Frontal cortex (tissue), 4 donors: Measurements from ENCODE around the gene TMTC4. TPM values are rescaled to one million over a fixed set of nuclear protein-coding genes. Genes with fewer than 3 reads are reported as not detected.

ENCODE experiments used
- DNase-seq, 2 donors: peaks; one replicate each; pipeline ENCODE4 v3.0.0; 2012; ENCODE audit warnings: low spot score in 2 of 2
- FAIRE-seq: peaks from 2 replicates; lab custom pipeline; 2012; peaks lifted over from hg19 to GRCh38; lab: Jason Lieb, UNC
- total RNA-seq: library from RNA; depleted of rRNA; stranded (reverse); fragments of >200 nt; gene quantifications from one replicate; pipeline ENCODE4 v1.2.3, GENCODE V29; 2014
- donor health status: control.
- donor health status: control.
- donor health status: control.

The TMTC4 gene
- total RNA-seq, 1 donor from 2014 or later = 73.0 TPM

DNA sequence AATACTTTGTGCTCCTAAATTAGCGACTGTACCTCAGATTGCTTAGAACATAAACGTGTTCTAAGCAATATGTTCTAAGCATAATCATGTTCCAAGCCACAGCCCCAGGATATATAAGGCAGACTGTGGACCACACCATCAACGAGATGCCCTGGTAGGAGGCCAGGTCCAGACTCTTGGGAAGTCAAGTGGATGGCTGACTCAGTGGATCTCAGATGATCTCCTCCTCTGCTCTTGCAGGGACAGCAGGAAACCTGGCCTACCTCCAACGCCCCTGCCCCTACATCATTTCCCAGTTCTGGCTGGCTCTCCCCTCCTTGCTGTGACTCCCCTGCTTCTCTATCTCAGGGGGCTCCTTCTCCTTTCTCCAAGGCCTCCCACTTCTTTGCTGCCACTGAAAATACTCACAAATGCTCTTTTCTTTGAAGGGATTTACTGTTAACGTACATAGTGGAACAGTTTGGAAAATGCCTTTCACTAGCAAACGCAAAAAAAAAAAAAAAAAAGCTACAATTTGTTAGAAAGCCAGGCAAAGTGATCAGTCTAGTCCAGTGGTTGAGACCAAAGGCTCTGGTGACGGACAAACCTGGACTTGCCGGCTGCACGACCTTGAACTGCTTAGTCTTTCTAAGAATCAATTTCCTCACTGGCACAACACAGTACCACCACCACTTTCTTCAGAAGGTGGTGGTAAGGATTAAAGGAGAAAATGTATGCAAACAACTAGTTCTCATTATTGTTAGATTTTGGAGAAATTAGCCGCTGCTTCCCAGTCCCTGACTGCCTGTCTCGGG, 3.0 kb downstream of the TMTC4 start:
- no peak for DNase-seq
- FAIRE-seq = no peak

DNA sequence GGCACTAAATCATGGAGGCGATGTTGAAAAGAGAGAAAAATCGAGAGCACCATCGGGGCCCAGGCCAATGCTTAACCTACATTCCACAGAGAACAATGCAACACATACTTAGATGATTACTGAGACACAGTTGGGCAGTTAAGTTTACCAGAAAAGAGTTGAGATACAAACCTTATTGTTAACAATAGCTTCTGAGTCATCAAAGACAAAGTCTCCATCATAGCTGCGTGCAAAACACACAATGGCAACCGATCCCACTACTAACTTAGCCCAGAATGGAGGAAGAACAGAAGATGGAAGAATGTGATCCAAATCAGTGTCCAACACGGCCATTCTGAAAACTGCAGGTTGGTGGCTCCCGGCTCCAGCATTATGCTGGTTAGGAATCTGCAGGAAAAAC, 6.2 kb downstream of the TMTC4 start:
- FAIRE-seq (no peak), DNase-seq (no peak)

DNA sequence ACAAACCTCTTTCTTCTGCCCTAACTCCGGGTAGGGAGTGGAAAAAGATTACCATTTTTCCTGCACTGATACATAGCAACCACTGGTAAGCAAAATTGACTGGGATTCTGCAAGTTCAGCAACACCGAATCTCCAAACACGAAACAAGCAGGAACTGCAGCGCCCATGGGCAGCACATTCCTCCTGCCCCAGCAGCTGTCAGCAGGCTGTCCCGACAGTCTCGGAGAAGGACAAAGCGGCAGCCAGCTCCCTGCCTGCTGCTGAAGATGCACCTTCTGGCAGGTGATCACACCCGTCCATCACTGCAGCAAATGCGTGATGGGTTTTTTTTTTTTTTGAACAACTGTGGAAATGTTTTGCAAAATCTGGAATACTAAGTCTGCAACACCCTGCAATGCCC, 6.7 kb downstream of the TMTC4 start:
- no peak for FAIRE-seq
- no peak for DNase-seq

DNA sequence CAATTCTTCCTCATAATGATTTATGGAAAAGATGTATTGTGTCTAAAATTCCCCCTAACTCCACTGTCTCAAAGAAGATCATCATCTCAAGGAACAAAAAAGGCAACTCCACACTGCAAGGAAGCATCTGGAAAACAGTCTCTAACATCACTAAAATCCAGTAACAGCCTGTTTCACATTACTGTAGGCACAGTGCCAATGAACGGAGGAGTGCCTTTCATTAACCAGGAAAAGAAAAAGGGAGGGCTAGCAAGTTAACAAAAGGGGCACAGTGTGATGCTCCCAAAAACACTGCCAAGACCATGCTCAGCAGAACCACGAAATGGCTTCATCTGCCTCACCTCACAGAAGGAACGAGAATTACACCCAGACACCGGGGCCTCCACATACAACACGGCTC, 8.5 kb downstream of the TMTC4 start:
- no peak for DNase-seq
- FAIRE-seq = no peak

DNA sequence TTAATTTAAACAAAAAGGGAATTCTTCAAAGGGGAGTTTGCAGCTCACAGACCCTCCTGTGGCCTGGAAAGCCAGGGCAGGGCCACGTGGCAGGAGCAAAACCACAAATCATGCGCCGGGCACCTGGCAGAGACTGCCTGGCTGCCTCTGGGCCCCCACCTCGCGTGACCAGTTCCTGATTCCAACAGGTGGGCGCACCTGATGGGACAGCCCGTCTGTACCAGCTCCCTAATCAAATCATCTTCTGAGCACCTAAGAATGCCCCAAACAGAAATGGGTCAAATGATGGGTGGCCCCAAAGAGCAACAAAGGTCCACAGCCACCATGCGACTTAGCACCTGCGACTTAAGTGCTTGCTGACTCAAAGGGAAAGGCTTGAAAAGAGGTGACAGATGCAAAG, 9.2 kb downstream of the TMTC4 start:
- DNase-seq (no peak), FAIRE-seq (no peak)

DNA sequence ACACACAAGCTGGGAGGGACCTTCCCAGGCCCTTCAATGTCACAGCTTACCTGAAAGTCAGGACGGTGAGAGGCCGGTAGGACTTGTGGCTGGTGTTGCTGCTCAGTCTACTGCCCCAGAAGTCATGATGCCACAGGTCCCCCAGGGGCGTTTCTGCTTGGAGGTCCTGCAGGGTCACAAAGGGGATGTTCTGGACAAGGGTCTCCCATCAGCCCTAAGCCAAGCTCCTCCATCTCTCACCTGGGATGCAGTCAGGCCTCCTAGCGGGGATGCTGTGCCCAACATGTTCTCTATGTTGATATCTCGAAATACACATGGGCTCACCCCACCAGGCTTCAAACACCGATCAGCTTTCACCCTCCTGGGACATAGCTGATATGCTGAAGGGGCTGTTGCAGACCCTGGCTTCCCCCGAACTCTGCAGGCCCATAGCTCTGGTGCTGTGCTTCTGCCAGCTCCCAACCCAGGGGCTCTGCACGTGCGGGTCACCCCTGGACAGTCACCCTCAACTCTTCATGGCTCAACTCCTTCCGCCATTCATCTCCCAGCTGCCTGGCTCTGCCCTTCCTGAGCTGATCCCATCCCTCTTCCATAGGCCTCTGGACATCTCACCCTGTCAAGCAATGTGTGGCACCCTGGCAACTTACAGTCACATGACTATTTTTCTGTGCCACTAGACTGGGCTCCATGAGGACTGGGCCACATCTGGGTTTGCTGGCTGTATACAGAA, 10.3 kb downstream of the TMTC4 start:
- no peak for DNase-seq
- FAIRE-seq = no peak

DNA sequence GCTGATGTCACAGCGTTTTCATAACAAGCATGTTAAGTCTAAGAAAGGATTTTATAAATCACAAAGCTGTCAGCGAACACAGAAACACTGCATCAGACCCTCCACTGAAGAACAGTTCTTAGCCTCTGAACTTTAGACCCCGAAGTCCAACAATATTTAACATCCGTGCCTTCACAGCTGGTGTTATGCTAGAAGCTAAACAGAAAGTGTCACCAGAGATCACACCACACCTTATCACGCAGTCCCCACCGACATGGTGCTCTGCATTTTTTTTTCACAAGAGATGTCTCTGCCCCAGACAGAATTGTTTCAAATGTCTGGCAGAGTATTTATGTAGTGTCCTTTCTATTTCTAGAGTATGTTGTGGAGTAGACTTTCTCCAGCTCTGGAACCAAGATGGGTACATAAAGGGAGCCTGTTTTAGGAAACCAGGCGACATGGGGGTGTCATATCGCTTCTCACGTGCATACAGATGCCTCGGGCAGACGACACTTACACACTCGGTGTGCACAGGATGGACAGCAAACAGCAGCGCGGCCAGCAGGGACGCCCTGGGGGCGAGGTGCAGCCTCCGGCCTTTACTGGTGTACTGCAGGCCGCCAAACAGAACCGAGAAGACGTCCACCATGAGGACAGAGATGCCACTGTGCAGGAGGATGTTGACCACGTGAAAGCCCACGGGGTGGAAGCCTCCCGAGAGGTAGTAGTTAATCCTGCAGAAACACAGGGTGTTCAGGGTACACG, 12.0 kb downstream of the TMTC4 start:
- no peak for DNase-seq
- no peak for FAIRE-seq

DNA sequence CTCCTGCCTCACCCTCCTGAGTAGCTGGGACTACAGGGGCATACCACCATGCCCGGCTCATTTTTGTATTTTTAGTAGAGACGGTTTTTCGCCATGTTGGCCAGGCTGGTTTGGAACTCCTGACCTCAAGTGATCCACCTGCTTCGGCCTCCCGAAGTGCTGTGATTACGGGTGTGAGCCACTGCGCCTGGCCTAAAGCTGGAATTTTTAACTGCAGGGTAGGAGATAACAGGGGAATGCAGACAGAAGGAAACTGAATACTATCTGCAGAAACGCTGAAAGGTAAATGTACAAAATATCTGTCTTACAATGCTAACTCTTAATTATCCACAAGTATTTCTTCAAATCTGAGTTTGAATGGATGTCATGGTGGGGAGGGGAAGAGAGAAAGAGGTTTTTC, 13.8 kb downstream of the TMTC4 start:
- DNase-seq (no peak), FAIRE-seq (no peak)

DNA sequence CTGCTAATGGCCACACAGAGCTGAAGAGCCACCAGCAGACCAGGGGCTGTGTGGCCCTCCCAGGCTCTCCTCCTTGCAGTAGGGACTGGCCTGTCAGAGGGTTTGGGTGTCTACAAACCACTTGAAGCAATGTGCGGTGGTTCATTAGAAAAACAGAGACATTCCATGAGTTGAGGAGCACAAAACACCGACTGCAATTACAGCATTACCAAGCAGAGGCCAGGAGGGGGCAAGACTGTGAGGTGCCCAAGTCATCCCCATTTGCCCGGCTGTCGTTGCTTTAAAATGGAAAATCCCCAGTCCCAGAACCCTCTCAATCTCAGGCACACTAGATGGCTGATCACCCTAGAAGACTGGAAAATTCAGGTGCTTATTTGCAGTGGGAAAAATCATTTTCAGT, 15.0 kb downstream of the TMTC4 start:
- DNase-seq (no peak), FAIRE-seq (no peak)

DNA sequence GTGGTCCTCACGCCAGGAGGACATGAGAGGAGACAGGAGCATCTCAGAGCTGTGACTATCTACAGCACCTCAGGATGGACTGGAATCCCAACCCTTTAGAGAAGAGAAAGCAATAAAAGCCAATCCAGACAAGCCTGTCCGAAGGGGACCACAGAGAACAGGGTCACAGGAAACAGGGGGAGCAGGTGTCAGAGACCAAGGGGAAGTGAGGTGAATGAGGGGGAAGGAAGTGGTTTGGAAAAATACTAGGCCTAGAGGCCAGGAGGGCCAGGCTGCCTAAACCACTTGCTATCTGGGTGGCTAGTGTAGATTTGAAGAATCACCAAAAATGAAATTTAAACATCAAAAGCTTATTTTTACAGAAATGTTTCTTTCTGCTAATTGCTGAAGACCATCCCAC, 16.2 kb downstream of the TMTC4 start:
- no peak for DNase-seq
- FAIRE-seq = no peak

DNA sequence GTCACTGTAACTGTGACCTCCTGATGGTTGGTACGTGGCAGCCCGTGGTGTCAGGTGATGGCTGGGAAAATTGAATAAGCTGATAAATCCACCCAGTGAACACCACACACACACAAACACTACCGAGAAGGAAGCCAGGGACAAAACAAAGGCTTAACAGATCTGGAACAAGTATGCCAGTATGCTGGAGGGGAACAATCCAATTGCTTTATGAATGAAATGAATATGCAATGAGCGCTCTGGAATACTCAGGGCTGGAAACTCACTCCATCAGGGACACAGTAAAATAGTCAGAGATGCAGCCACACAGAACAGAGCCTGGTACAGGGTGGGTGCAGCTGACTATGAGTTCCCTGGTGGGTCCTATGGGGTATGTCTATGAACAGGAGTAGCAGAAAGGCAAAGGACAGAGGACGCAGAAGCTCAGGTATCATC, 16.7 kb downstream of the TMTC4 start:
- peak; percentile 97 for FAIRE-seq
- peak; percentile 30 to 41 for DNase-seq

DNA sequence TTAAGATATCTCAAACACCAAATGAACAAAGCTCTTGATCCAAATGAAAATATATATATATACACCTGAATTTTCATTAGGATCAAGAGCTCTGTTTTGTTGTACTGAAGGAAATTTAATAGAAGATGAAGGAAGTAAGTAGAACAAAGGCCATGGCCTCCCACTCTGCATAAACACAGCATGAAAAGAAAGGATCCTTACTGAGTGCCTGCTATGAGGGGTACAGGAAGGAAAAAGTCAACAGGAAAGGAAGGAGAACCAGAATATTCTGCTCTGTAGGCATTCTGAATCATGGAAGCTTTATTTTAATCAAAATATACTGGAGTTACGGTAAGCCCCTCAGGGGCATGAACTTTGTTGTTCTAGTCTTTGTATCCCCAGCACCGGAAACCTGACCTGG, 22.1 kb downstream of the TMTC4 start:
- DNase-seq (no peak), FAIRE-seq (no peak)

DNA sequence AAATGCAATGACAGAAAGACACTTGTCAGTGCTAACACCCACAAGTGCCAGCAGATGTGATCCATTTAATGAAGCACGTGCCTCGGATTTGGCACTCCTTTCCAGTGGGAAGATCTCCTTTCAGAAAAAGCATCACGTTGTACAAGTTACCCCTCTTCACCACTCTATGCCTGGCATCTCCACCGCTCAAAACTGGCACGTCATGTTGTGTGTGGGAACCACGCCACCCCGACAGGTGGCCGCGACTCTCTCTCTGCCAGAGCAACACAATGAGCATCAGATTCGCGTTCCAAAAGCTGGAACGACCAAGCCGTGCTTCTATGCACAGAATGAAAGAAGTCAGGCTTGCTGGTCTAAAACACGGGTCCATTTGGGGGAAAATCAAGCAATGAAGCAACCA, 24.3 kb downstream of the TMTC4 start:
- FAIRE-seq = no peak
- DNase-seq = no peak

DNA sequence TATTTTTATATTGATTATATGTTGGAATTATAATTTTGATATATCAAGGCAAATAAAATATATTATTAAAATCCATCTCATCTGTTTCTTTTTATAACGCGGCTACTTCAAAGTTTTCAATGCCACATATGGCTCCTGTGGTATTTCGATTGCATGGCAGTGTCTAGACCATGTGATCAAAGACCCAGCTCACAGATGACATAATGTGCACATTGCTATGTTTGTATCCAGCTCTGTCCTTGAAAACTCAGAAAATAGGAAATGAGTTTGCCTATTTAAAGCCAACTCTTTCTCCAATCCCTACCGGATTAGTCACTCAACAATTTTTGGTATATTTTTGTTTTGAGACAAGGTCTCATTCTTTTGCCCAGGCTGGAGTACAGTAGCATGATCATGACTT, 26.2 kb downstream of the TMTC4 start:
- DNase-seq (no peak), FAIRE-seq (no peak)

DNA sequence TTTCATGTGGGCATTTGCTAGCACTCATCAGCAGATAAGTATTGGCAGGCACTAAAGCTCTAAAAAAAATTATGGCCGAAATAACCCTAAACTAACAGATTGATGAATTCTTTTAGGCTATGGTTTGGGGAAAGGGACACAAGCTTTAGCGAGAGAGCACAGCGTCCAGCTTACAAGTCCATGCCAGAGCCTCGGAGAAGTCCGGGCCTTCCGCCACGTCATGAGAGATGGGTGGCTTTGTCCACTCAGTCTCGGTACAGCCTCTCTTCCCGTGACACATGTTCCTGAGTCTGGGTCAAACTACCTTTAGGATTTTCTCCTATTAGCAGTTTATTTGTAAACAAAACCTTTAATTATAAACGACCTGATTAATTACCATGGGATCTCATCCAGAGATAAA, 27.7 kb downstream of the TMTC4 start:
- FAIRE-seq (no peak), DNase-seq (no peak)

DNA sequence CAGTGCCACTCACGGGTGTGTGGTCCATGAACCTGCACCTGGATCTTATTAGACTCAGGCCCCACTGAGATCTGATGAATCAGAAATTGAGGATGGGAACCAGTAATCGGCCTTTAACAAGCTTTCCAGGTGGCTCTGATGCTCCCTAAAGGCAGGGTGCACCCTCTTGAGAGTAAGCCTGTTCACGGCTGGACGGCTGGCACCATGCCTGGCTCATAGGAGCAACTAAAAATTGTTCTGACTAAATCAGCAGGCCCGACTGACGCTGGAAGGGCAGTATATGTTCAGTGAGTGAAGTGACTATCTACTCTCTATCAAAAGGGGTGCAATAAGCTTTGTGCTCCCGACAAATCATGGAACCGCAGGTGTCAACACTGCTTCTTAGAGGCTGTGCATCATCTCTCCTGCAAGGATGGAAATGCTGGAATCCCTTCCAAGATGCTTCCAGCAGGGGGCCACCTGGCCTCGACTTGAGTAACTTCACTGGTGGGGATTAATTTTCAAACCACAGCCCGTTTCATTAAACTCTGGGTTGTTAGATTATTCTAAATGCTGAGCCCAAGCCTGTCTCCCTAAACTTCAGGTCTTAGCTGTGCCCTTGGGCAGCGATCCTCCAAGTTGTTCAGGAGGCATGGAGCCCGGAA, 28.4 kb downstream of the TMTC4 start:
- FAIRE-seq (no peak), DNase-seq (no peak)

DNA sequence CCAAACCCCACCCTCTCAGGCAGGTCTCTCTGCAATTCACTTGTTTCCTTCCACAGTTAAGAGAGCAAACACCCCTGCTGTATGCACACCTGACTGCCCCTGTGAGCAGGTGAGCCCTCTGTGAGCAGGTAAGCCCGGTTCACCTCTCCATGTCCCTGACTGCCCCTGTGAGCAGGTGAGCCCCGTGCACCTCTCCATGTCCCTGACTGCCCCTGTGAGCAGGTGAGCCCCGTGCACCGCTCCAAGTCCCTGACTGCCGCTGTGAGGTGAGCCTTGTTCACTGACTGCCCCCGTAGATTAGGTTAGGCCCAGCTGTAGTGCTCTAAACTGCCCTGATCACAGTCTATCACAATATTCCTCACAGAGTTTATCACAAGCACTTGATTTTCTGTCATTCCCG, 29.2 kb downstream of the TMTC4 start:
- DNase-seq (no peak), FAIRE-seq (no peak)

DNA sequence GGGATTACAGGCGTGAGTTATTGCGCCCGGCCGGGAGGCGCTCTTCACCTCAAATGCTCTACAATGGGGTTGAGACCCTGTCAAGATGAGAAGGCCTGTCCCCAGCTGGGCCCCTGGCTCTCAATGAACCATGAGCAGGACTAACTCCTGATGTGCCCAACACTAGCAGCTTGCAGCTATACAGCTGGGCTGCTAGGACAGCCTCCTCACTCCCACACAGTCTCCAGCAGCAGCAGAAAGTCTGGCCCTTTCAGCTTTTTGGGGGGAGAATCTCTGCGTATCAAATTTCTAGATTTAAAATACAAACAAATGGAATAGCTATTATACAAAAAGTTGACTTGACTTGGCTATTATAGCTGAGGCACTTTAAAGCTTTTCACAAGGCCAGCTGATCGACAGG, 30.2 kb downstream of the TMTC4 start:
- FAIRE-seq = no peak
- DNase-seq = no peak

DNA sequence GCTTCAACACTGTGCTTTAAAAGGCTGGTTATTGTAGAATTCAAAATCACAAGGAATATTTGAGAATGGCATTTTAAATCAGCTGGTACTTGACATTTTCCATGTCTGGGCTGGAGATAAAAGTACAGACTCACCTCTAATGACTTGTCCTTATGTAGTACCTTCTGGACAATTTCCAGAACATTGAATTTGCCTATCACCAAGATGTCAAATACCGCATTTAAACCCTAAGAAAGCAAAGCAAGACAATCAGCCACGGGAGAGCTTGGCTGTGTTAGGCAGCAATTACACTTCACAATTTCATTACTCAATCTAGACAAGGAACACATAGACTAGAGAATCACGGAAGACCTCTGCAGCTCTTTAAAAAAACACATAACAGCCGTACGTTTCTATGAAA, 36.8 kb downstream of the TMTC4 start:
- no peak for FAIRE-seq
- no peak for DNase-seq

DNA sequence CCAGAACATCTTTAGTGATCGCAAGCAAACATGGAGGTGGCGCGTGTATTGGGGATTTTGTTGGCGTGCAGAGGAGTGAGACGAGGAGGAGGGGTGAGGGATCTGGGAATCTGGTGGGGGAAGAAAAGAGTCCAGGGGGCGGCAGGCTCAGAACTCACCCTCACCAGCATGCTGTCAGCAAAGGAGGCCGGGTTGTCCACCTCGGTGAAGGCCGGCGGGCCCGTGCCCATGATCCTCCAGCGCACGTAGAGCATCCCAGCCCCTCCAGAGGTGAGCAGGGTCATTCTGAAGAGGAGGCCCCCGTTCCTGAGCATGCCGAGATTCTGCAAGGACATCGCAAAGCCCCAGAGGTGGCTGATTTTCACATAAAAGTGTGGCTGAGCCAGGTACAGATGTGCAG, 37.2 kb downstream of the TMTC4 start:
- DNase-seq (no peak), FAIRE-seq (no peak)
